ENCODE data around the gene MROH2A.

MROH2A gene

DNA sequence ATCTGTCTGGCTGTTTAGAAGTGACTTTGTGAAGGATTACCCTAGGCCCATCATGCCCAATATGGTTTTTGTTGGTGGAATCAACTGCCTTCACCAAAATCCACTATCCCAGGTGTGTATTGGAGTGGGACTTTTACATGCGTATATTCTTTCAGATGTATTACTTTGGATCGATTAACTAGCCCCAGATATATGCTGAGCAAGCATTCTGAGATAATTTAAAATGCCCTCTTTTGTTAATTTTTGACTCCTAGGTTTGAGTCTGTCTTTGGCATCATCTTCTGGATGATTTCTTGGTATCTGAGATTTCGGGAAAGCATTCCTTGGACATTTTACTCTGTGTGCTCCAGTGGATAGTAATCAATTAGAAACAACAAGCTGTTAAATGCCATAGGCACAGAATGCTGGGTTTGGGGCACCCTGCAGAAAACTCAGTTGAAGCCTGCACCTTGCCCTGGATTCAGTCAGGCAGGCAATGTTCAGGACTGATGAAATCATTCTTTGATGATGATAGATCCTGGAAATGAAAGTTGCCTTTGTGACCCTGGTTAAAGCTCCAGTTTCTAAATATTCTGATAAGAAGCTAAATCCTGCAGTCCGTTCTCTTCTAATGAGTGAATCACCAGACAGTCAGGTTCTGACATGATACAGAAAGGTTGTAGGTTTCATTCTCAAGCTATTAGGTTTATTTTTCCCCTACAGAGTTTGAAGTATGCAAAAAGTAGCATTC lies 16.9 kb upstream of the MROH2A start:
- Histone ChIP-seq H3K4me3 (ENCODE audit: low read depth in 1 of 2, low read length in 1 of 2) (no peak overlapping the region), H3K27ac (no peak overlapping the region), H3K9me3 (no peaks in the 10 kb centered on the region), H3K4me1 (ENCODE audit: control insufficient read depth in 1 of 2, insufficient read depth in 1 of 2, low read depth in 1 of 2, low read length in 1 of 2) (no peaks in the 10 kb centered on the region), H3K27me3 (peaks cover 13% of the 10 kb centered on the region), H3K36me3 (no peaks in the 10 kb centered on the region)
- TF ChIP-seq, protein P1, sequence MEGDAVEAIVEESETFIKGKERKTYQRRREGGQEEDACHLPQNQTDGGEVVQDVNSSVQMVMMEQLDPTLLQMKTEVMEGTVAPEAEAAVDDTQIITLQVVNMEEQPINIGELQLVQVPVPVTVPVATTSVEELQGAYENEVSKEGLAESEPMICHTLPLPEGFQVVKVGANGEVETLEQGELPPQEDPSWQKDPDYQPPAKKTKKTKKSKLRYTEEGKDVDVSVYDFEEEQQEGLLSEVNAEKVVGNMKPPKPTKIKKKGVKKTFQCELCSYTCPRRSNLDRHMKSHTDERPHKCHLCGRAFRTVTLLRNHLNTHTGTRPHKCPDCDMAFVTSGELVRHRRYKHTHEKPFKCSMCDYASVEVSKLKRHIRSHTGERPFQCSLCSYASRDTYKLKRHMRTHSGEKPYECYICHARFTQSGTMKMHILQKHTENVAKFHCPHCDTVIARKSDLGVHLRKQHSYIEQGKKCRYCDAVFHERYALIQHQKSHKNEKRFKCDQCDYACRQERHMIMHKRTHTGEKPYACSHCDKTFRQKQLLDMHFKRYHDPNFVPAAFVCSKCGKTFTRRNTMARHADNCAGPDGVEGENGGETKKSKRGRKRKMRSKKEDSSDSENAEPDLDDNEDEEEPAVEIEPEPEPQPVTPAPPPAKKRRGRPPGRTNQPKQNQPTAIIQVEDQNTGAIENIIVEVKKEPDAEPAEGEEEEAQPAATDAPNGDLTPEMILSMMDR (IDR thresholded peaks at IDR 0.05), result no peak

DNA sequence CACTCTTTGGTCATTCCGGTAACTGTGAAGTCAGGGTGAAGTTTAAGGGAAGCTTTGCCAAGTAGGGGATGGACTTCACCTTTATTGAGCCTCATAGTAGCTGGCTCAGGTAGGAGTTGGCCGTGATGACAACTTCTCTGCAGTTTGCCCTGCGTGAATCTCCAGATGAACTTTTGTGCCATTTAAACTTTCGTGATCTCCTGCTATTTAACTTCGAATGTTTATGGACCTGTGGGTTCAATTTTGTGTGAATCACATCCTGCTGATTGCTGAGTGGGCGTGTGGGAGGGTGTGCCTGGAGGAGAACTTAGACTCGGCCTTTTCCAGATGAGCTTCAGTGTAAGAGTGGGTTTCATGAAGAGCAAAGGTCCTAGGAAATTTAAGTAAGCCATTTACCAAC lies 13.9 kb upstream of the MROH2A start:
- no peaks in the 10 kb centered on the region for H3K36me3 ChIP-seq
- TF ChIP-seq, protein P1 (IDR thresholded peaks at IDR 0.05), result no peak
- no peak overlapping the region for H3K27ac ChIP-seq
- H3K9me3 ChIP-seq, result no peaks in the 10 kb centered on the region
- no peak overlapping the region for H3K4me3 ChIP-seq (ENCODE audit: low read depth in 1 of 2, low read length in 1 of 2)
- H3K27me3 ChIP-seq, result peaks cover 13% of the 10 kb centered on the region
- H3K4me1 ChIP-seq (ENCODE audit: control insufficient read depth in 1 of 2, insufficient read depth in 1 of 2, low read depth in 1 of 2, low read length in 1 of 2), result no peaks in the 10 kb centered on the region

GRCh38 chr2:233764761-233765160 lies 13.4 kb upstream of the MROH2A start:
- Histone ChIP-seq H3K27ac (no peak overlapping the region), H3K27me3 (peaks cover 13% of the 10 kb centered on the region), H3K4me3 (ENCODE audit: low read depth in 1 of 2, low read length in 1 of 2) (no peak overlapping the region), H3K4me1 (ENCODE audit: control insufficient read depth in 1 of 2, insufficient read depth in 1 of 2, low read depth in 1 of 2, low read length in 1 of 2) (no peaks in the 10 kb centered on the region), H3K9me3 (no peaks in the 10 kb centered on the region), H3K36me3 (no peaks in the 10 kb centered on the region)
- TF ChIP-seq, protein P1 (IDR thresholded peaks at IDR 0.05), result no peak

DNA sequence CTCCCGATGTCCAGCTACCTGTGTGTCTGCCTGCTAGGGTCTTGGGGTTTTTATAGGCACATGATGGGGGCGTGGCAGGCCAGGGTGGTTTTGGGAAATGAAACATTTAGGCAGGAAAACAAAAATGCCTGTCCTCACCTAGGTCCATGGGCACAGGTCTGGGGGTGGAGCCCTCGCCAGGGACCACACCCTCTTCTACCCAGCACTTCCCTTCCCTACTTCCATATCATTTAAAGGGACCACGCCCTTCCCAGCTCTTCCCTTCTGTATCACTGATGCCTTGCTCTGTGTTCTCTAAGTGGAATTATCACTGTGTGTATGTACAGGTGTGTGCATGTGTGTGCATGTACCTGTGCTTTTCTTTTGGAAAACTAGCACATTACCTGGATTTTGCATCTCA lies 11.7 kb upstream of the MROH2A start:
- no peak overlapping the region for H3K4me3 ChIP-seq (ENCODE audit: low read depth in 1 of 2, low read length in 1 of 2)
- no peaks in the 10 kb centered on the region for H3K36me3 ChIP-seq
- H3K9me3 ChIP-seq, result no peaks in the 10 kb centered on the region
- H3K4me1 ChIP-seq (ENCODE audit: control insufficient read depth in 1 of 2, insufficient read depth in 1 of 2, low read depth in 1 of 2, low read length in 1 of 2), result no peaks in the 10 kb centered on the region
- H3K27ac ChIP-seq, result no peak overlapping the region
- TF ChIP-seq, protein P1 (IDR thresholded peaks at IDR 0.05), result no peak
- peaks cover 13% of the 10 kb centered on the region for H3K27me3 ChIP-seq

DNA sequence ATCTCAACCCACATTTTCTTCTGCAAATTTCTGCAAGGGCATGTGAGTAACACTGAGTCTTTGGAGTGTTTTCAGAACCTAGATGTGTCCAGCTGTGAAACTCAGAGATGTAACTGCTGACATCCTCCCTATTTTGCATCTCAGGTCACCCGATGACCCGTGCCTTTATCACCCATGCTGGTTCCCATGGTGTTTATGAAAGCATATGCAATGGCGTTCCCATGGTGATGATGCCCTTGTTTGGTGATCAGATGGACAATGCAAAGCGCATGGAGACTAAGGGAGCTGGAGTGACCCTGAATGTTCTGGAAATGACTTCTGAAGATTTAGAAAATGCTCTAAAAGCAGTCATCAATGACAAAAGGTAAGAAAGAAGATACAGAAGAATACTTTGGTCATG lies 10.1 kb upstream of the MROH2A start:
- no peak overlapping the region for H3K4me3 ChIP-seq (ENCODE audit: low read depth in 1 of 2, low read length in 1 of 2)
- no peak overlapping the region for H3K27ac ChIP-seq
- TF ChIP-seq, protein P1 (IDR thresholded peaks at IDR 0.05), result no peak
- peaks cover 13% of the 10 kb centered on the region for H3K27me3 ChIP-seq
- no peaks in the 10 kb centered on the region for H3K4me1 ChIP-seq (ENCODE audit: control insufficient read depth in 1 of 2, insufficient read depth in 1 of 2, low read depth in 1 of 2, low read length in 1 of 2)
- H3K36me3 ChIP-seq, result no peaks in the 10 kb centered on the region
- H3K9me3 ChIP-seq, result no peaks in the 10 kb centered on the region
